Large intestine (tissue), 3 donors: ENCODE measurements around the gene PCDHGC3. TPM values are rescaled to one million over a fixed set of nuclear protein-coding genes. Genes with fewer than 3 reads are reported as not detected.
A peak's percentile ranks its signal among the peaks of the same experiment; 100 is the strongest.

Source experiments
- DNase-seq, 2 donors: peaks; one replicate each; pipeline versions ENCODE4 v3.0.0 to v3.0.0-alpha.2; 2013
- H3K27ac ChIP-seq: one replicate; pipeline ENCODE4 v1.5.1; 2013; ENCODE audit warnings: low read length
- H3K27me3 ChIP-seq: 2 replicates; pipeline ENCODE4 v1.6.1; 2013; ENCODE audit warnings: low read length; ENCODE audit not compliant: control insufficient read depth, insufficient read depth
- H3K36me3 ChIP-seq: 2 replicates; pipeline ENCODE4 v1.6.1; 2013; ENCODE audit warnings: low read length; ENCODE audit not compliant: control insufficient read depth, insufficient read depth
- H3K4me1 ChIP-seq: one replicate; pipeline ENCODE4 v1.6.1; 2013; ENCODE audit warnings: low read length; ENCODE audit not compliant: control insufficient read depth, insufficient read depth
- H3K4me3 ChIP-seq: one replicate; pipeline ENCODE4 v1.5.1; 2013; ENCODE audit warnings: low read length
- H3K9me3 ChIP-seq: one replicate; pipeline ENCODE4 v1.6.1; 2013; ENCODE audit warnings: mild to moderate bottlenecking, low read depth, low read length, moderate library complexity; ENCODE audit not compliant: control insufficient read depth
- WGBS: methylation state at CpG from one replicate; pipeline ENCODE4 v1.1.5; 2013; ENCODE audit warnings: low lambda C conversion rate; ENCODE audit not compliant: insufficient coverage; 5-methylcytosine and 5-hydroxymethylcytosine counted together
- polyA plus RNA-seq: library from polyadenylated mRNA; unstranded; fragments of 120-200 nt; gene quantifications from one replicate; pipeline ENCODE4 v1.2.1, GENCODE V29; 2013

The PCDHGC3 gene
- polyA plus RNA-seq, 1 donor = 30.4 TPM

- no CpG with 5 or more reads among the region's 8 CpGs for WGBS
- peaks cover 12% of the 10 kb centered on the region for H3K27me3 ChIP-seq
- no peaks in the 10 kb centered on the region for H3K9me3 ChIP-seq
- H3K27ac ChIP-seq = no peak overlapping the region
- no peak for DNase-seq
- peaks cover 23% of the 10 kb centered on the region for H3K36me3 ChIP-seq
- peaks cover 3% of the 10 kb centered on the region for H3K4me1 ChIP-seq
- H3K4me3 ChIP-seq = no peak overlapping the region
Observed at GRCh38 chr5:141506381-141507155, 30.8 kb downstream of the PCDHGC3 start.

- peak in 1 of 2 donors; percentile 34 for DNase-seq
- H3K4me1 ChIP-seq = peaks cover 3% of the 10 kb centered on the region
- peak overlapping the region; percentile 60 for H3K27ac ChIP-seq
- no peaks in the 10 kb centered on the region for H3K9me3 ChIP-seq
- peaks cover 28% of the 10 kb centered on the region for H3K36me3 ChIP-seq
- H3K27me3 ChIP-seq = peaks cover 12% of the 10 kb centered on the region
- H3K4me3 ChIP-seq = no peak overlapping the region
- no CpG with 5 or more reads among the region's 11 CpGs for WGBS
Observed at GRCh38 chr5:141507387-141508091, 31.8 kb downstream of the PCDHGC3 start.

GRCh38 chr5:141508440-141508797, 32.7 kb downstream of the PCDHGC3 start:
- no CpG with 5 or more reads among the region's 9 CpGs for WGBS
- DNase-seq = no peak
- H3K27ac ChIP-seq = peak overlapping the region; percentile 60
- H3K4me1 ChIP-seq = peaks cover 3% of the 10 kb centered on the region
- H3K4me3 ChIP-seq = no peak overlapping the region
- peaks cover 12% of the 10 kb centered on the region for H3K27me3 ChIP-seq
- H3K36me3 ChIP-seq = peaks cover 28% of the 10 kb centered on the region
- H3K9me3 ChIP-seq = no peaks in the 10 kb centered on the region

GRCh38 chr5:141508798-141509611, 33.2 kb downstream of the PCDHGC3 start:
- peaks cover 3% of the 10 kb centered on the region for H3K4me1 ChIP-seq

GRCh38 chr5:141510160-141510559, 34.4 kb downstream of the PCDHGC3 start:
- no peak overlapping the region for H3K27ac ChIP-seq
- peaks cover 3% of the 10 kb centered on the region for H3K4me1 ChIP-seq
- peaks cover 12% of the 10 kb centered on the region for H3K27me3 ChIP-seq
- WGBS = no CpG with 5 or more reads among the region's 9 CpGs
- no peak overlapping the region for H3K4me3 ChIP-seq
- no peak for DNase-seq
- peaks cover 30% of the 10 kb centered on the region for H3K36me3 ChIP-seq
- no peaks in the 10 kb centered on the region for H3K9me3 ChIP-seq

More at GRCh38 chr5:141508798-141509611, 33.2 kb downstream of the PCDHGC3 start:
- H3K4me3 ChIP-seq = peak overlapping the region; percentile 11
- no peaks in the 10 kb centered on the region for H3K9me3 ChIP-seq
- no CpG with 5 or more reads among the region's 23 CpGs for WGBS
- peaks cover 28% of the 10 kb centered on the region for H3K36me3 ChIP-seq
- peak in 1 of 2 donors; percentile 42 for DNase-seq
- H3K27ac ChIP-seq = peak overlapping the region; percentile 60
- H3K27me3 ChIP-seq = peaks cover 12% of the 10 kb centered on the region

- no peak overlapping the region for H3K27ac ChIP-seq
- peaks cover 34% of the 10 kb centered on the region for H3K36me3 ChIP-seq
- H3K4me3 ChIP-seq = no peak overlapping the region
- peaks cover 12% of the 10 kb centered on the region for H3K27me3 ChIP-seq
- no CpG with 5 or more reads among the region's 14 CpGs for WGBS
- DNase-seq = no peak
- H3K9me3 ChIP-seq = no peaks in the 10 kb centered on the region
- peaks cover 3% of the 10 kb centered on the region for H3K4me1 ChIP-seq
Observed at GRCh38 chr5:141510850-141511601, 35.3 kb downstream of the PCDHGC3 start.

GRCh38 chr5:141511771-141512325, 36.1 kb downstream of the PCDHGC3 start:
- H3K27ac ChIP-seq = no peak overlapping the region
- peaks cover 3% of the 10 kb centered on the region for H3K4me1 ChIP-seq
- H3K27me3 ChIP-seq = peaks cover 12% of the 10 kb centered on the region
- H3K4me3 ChIP-seq = no peak overlapping the region
- no peaks in the 10 kb centered on the region for H3K9me3 ChIP-seq
- no CpG with 5 or more reads among the region's 4 CpGs for WGBS
- DNase-seq = no peak
- peaks cover 36% of the 10 kb centered on the region for H3K36me3 ChIP-seq

- Histone ChIP-seq H3K4me1 (peaks cover 3% of the 10 kb centered on the region), H3K9me3 (no peaks in the 10 kb centered on the region), H3K27me3 (peaks cover 12% of the 10 kb centered on the region), H3K36me3 (peaks cover 40% of the 10 kb centered on the region), H3K4me3 (peak overlapping the region; percentile 49), H3K27ac (peak overlapping the region; percentile 81)
- peak; percentile 59 to 66 for DNase-seq
- WGBS = 0% methylated on average over 1 of the region's 28 CpGs
Observed at GRCh38 chr5:141512390-141512910, 36.7 kb downstream of the PCDHGC3 start.

- Histone ChIP-seq H3K36me3 (peaks cover 46% of the 10 kb centered on the region), H3K4me1 (peaks cover 2% of the 10 kb centered on the region), H3K4me3 (peak overlapping the region; percentile 49), H3K27me3 (peaks cover 11% of the 10 kb centered on the region), H3K27ac (peak overlapping the region; percentile 81), H3K9me3 (no peaks in the 10 kb centered on the region)
- WGBS = 0% methylated on average over 1 of the region's 43 CpGs
- peak in 1 of 2 donors; percentile 48 for DNase-seq
Observed at GRCh38 chr5:141512911-141513626, 37.3 kb downstream of the PCDHGC3 start.
